MM.1S (cell line): ENCODE data around the gene GAB2.
"Not testable (repeated sequence)": the region's sequence is repeated elsewhere in the genome, so short reads cannot be mapped to it uniquely, and the experiment has no call there.

Experiments
- DNase-seq: peaks from one replicate; pipeline ENCODE4 v3.0.0-alpha.2; 2015
- H2AFZ ChIP-seq: fragments of 300-600 bp; sonication (generic); 2 replicates; pipeline ENCODE4 v1.6.0; 2016; ENCODE audit warnings: antibody characterized with exemption, low read length
- H3F3A ChIP-seq: fragments of 300-600 bp; sonication (generic); 2 replicates; pipeline ENCODE4 v1.6.1; 2016; ENCODE audit warnings: mild to moderate bottlenecking, antibody characterized with exemption, low read length, moderate library complexity, mixed read lengths; ENCODE audit not compliant: insufficient read depth
- H3K27ac ChIP-seq: fragments of 300-600 bp; sonication (generic); 2 replicates; pipeline ENCODE4 v1.5.1; 2016; ENCODE audit warnings: mild to moderate bottlenecking, low read length
- H3K27me3 ChIP-seq: fragments of 300-600 bp; sonication (generic); replicated peaks from 2 replicates; pipeline ENCODE4 v1.6.0; 2016; ENCODE audit warnings: low read length; ENCODE audit not compliant: insufficient read depth
- H3K36me3 ChIP-seq: fragments of 300-600 bp; sonication (generic); replicated peaks from 2 replicates; pipeline ENCODE4 v1.6.1; 2016; ENCODE audit warnings: mild to moderate bottlenecking, low read length, mixed read lengths; ENCODE audit not compliant: insufficient read depth
- H3K4me1 ChIP-seq: fragments of 300-600 bp; sonication (generic); 2 replicates; pipeline ENCODE4 v1.6.1; 2016; ENCODE audit warnings: low read length, mixed read lengths
- H3K4me2 ChIP-seq: fragments of 300-600 bp; sonication (generic); 2 replicates; pipeline ENCODE4 v1.6.0; 2016; ENCODE audit warnings: low read depth, low read length
- H3K4me3 ChIP-seq: fragments of 300-600 bp; sonication (generic); 2 replicates; pipeline ENCODE4 v1.5.1; 2016; ENCODE audit warnings: low read length, mixed read lengths
- H3K79me2 ChIP-seq: fragments of 300-600 bp; sonication (generic); 2 replicates; pipeline ENCODE4 v1.6.1; 2016; ENCODE audit warnings: mixed run types, low read length, mixed read lengths
- H3K9ac ChIP-seq: fragments of 300-600 bp; sonication (generic); 2 replicates; pipeline ENCODE4 v1.6.1; 2016; ENCODE audit warnings: low read length, mixed read lengths
- H3K9me2 ChIP-seq: fragments of 300-600 bp; sonication (generic); replicated peaks from 2 replicates; pipeline ENCODE4 v1.6.1; 2016; ENCODE audit warnings: mild to moderate bottlenecking, low read length, mixed read lengths; ENCODE audit not compliant: insufficient read depth
- H3K9me3 ChIP-seq: fragments of 300-600 bp; sonication (generic); replicated peaks from 2 replicates; pipeline ENCODE4 v1.6.1; 2016; ENCODE audit warnings: mild to moderate bottlenecking, low read length, mixed read lengths; ENCODE audit not compliant: insufficient read depth
- H4K20me1 ChIP-seq: fragments of 300-600 bp; sonication (generic); 2 replicates; pipeline ENCODE4 v1.6.1; 2016; ENCODE audit warnings: mild to moderate bottlenecking, low read length, moderate library complexity, mixed read lengths; ENCODE audit not compliant: insufficient read depth
- EZH2 ChIP-seq: fragments of 300-600 bp; sonication (generic); optimal IDR thresholded peaks from 2 replicates; pipeline ENCODE3; 2017; ENCODE audit warnings: low read depth, mild to moderate bottlenecking, antibody characterized with exemption, low read length, mixed read lengths
- EZH2phosphoT487 ChIP-seq: fragments of 300-600 bp; sonication (generic); IDR thresholded peaks from 2 replicates; pipeline ENCODE4 v1.6.1; 2018; ENCODE audit warnings: antibody characterized with exemption, low read length
- TF ChIP-seq, protein P1 (sequence below): fragments of 300-600 bp; sonication (generic); IDR thresholded peaks from 2 replicates; pipeline ENCODE4 v1.5.1; 2016; ENCODE audit warnings: antibody characterized with exemption, low read length, mixed read lengths

Gene GAB2

DNA sequence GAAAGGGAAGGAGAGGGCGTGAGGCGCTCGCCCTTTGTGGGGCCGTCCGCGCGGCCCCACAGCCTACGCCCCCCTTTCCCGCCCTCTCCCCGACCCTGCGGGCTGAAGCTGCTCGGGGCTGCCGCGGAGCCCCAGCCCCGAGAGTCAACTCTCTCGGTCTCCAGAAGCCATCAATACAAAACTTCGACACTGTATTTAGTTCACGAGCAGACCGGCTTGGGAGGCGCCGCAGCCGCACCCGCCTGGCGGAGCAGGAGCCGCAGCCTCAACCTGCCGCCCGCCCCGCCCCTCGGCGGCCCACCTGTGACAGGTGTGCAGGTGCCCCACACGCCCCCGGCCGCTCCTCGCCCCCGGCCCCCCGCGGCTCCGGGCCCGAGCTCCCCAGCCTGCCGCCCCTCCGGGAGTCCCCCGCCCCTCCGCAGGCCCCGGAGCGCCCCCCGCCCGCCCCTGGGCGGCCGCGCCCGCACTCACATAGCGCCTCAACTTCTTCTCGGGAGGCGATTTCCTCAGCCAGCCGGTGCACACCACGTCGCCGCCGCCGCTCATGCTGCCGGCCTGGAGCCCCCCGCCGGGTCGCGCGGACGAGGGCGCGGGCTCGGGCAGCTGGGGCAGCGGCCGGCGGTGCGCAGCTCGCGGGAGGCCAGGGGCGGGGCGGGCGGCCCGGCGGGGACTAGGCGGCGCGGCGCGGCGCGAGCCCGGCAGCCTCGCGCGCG lies at the start of gene GAB2:
GAB2 (minus strand) TSS at position 646 of the 713 bp plus-strand sequence; CDS start at position 546, 100 bp downstream.
- TF ChIP-seq EZH2 (no peak), EZH2phosphoT487 (no peak)
- TF ChIP-seq, protein P1, sequence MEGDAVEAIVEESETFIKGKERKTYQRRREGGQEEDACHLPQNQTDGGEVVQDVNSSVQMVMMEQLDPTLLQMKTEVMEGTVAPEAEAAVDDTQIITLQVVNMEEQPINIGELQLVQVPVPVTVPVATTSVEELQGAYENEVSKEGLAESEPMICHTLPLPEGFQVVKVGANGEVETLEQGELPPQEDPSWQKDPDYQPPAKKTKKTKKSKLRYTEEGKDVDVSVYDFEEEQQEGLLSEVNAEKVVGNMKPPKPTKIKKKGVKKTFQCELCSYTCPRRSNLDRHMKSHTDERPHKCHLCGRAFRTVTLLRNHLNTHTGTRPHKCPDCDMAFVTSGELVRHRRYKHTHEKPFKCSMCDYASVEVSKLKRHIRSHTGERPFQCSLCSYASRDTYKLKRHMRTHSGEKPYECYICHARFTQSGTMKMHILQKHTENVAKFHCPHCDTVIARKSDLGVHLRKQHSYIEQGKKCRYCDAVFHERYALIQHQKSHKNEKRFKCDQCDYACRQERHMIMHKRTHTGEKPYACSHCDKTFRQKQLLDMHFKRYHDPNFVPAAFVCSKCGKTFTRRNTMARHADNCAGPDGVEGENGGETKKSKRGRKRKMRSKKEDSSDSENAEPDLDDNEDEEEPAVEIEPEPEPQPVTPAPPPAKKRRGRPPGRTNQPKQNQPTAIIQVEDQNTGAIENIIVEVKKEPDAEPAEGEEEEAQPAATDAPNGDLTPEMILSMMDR, result no peak
- Histone ChIP-seq H3K79me2 (peaks cover 5% of the 10 kb centered on the region; the same call in 1 of the 2 replicates), H3K9me2 (no peaks in the 10 kb centered on the region), H3K27ac (peak within 1 kb of the TSS; percentile 53; the same call in 1 of the 2 replicates), H3K27me3 (0 out of 2 replicates have a peak, but pooled peaks cover 6% of the 10 kb centered on the region), H3K36me3 (no peaks in the 10 kb centered on the region), H3K9me3 (no peaks in the 10 kb centered on the region), H4K20me1 (no peaks in the 10 kb centered on the region), H3K9ac (peak within 1 kb of the TSS; percentile 75), H2AFZ (peak within 1 kb of the TSS; percentile 79), H3K4me3 (peak within 1 kb of the TSS; percentile 75), H3K4me1 (peaks cover 8% of the 10 kb centered on the region; the same call in 1 of the 2 replicates), H3F3A (peaks cover 26% of the 10 kb centered on the region; the same call in 1 of the 2 replicates), H3K4me2 (peak within 1 kb of the TSS; percentile 81)
- DNase-seq, result peak; percentile 31

GRCh38 chr11:78467370-78467769 lies 49.8 kb upstream of the GAB2 start:
- TF ChIP-seq EZH2phosphoT487, result no peak
- TF ChIP-seq, protein P1, result no peak
- no peak for TF ChIP-seq EZH2
- no peak overlapping the region for H3K4me3 ChIP-seq
- no peak overlapping the region for H2AFZ ChIP-seq
- H3K79me2 ChIP-seq, result no peaks in the 10 kb centered on the region
- no peak overlapping the region for H3K9ac ChIP-seq
- H3K9me3 ChIP-seq, result no peaks in the 10 kb centered on the region
- H3K27ac ChIP-seq, result no peak overlapping the region
- no peak for DNase-seq
- no peaks in the 10 kb centered on the region for H3K36me3 ChIP-seq
- no peaks in the 10 kb centered on the region for H3K27me3 ChIP-seq
- H4K20me1 ChIP-seq, result no peaks in the 10 kb centered on the region
- H3K4me2 ChIP-seq, result no peak overlapping the region
- no peaks in the 10 kb centered on the region for H3K9me2 ChIP-seq
- peaks cover 20% of the 10 kb centered on the region for H3F3A ChIP-seq
- peaks cover 14% of the 10 kb centered on the region for H3K4me1 ChIP-seq

DNA sequence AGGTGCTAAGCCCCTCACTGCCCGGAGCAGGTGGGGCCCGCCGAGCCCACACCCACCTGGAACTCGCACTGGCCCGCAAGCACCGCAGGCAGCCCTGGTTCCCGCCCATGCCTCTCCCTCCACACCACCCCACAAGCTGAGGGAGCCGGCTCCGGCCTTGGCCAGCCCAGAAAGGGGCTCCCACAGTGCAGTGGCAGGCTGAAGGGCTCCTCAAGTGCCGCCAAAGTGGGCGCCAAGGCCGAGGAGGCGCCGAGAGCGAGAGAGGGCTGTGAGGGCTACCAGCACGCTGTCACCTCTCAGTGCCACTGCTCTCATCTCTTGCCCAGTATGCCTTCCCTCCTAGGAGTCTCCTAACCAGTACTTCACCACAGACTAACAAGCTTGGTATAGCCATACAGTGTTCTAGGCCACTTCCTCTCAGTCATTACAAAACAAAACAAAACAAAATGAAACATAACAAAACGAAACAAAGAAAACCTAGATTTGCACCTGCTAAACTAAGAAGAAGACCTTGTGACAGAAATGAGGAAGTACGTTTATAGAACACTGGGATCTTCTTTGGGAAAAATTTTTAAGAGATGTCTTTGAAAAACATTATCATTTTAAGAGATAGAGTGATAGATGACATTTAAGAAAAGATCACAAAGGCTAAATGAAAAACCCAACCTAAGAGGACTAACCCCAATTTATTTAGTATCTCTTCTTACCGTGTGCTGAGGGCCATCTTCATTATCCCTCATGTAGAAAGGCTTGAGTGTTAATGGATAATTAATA lies 47.7 kb upstream of the GAB2 start:
- H3K4me3 ChIP-seq, result peak overlapping the region; percentile 39
- peak overlapping the region; percentile 81 for H3K9ac ChIP-seq

DNA sequence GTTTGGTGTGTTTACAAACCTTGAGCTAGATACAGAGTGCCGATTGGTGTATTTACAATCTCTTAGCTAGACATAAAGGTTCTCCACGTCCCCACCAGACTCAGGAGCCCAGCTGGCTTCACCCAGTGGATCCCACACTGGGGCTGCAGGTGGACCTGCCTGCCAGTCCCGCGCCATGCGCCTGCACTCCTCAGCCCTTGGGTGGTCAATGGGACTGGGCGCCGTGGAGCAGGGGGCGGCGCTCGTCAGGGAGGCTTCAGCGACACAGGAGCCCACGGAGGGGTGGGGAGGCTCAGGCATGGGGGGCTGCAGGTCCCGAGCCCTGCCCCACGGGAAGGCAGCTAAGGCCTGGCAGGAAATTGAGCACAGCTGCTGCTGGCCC lies 47.2 kb upstream of the GAB2 start:
- not testable (repeated sequence) for H3K27me3 ChIP-seq, H3K9me2 ChIP-seq, H3K36me3 ChIP-seq, H3K9me3 ChIP-seq, DNase-seq, H3K79me2 ChIP-seq, H4K20me1 ChIP-seq
- peaks cover 20% of the 10 kb centered on the region for H3F3A ChIP-seq
- H2AFZ ChIP-seq, result peak overlapping the region; percentile 64; the same call in 1 of the 2 replicates
- peak overlapping the region; percentile 39; the same call in 1 of the 2 replicates for H3K4me3 ChIP-seq
- peaks cover 14% of the 10 kb centered on the region for H3K4me1 ChIP-seq
- H3K9ac ChIP-seq, result peak overlapping the region; percentile 81
- peak overlapping the region; percentile 82; the same call in 1 of the 2 replicates for H3K4me2 ChIP-seq
- H3K27ac ChIP-seq, result peak overlapping the region; percentile 96

More for the DNA sequence above, 47.7 kb upstream of the GAB2 start:
- Histone ChIP-seq H3F3A (peaks cover 20% of the 10 kb centered on the region), H3K9me3 (no peaks in the 10 kb centered on the region), H3K27ac (peak overlapping the region; percentile 96), H3K27me3 (no peaks in the 10 kb centered on the region), H3K9me2 (no peaks in the 10 kb centered on the region), H4K20me1 (no peaks in the 10 kb centered on the region), H3K4me2 (peak overlapping the region; percentile 82), H3K36me3 (no peaks in the 10 kb centered on the region), H2AFZ (peak overlapping the region; percentile 64), H3K79me2 (no peaks in the 10 kb centered on the region), H3K4me1 (peaks cover 14% of the 10 kb centered on the region)
- TF ChIP-seq EZH2phosphoT487 (no peak), EZH2 (no peak)
- TF ChIP-seq, protein P1, result no peak
- peak; percentile 92 for DNase-seq
